ENCODE measurements around the gene MINAR2.

- no peak for TF ChIP-seq POLR2A (IDR thresholded peaks at IDR 0.05; ENCODE audit: low read depth)
- TF ChIP-seq CTCF (IDR thresholded peaks at IDR 0.05) = no peak
- no peak for TF ChIP-seq EP300 (IDR thresholded peaks at IDR 0.05)
Measured at GRCh38 chr5:129717751-129718310, 30.1 kb upstream of the MINAR2 start.
